ENCODE measurements around the gene BTLA. TPM values are rescaled to one million over a fixed set of nuclear protein-coding genes. Genes with fewer than 3 reads are reported as not detected.
"Not testable (repeated sequence)": the region's sequence is repeated elsewhere in the genome, so short reads cannot be mapped to it uniquely, and the experiment has no call there.

The BTLA gene
- total RNA-seq, 6 experiments from 2014 or later: not detected

- H3K9me3 Mint-ChIP-seq: no peaks in the 10 kb centered on the region; the same call in 1 of the 2 replicates
- no peak for TF ChIP-seq CTCF (IDR thresholded peaks at IDR 0.05)
These were observed 2.8 kb downstream of the BTLA start for GRCh38 chr3:112496366-112497067.

GRCh38 chr3:112494448-112494767 lies 4.9 kb downstream of the BTLA start:
- H3K4me3 Mint-ChIP-seq; H3K9me3 Mint-ChIP-seq; H3K36me3 Mint-ChIP-seq (ENCODE audit: low read depth); DNase-seq; H3K27ac Mint-ChIP-seq; H3K4me1 Mint-ChIP-seq (ENCODE audit: low read depth): not testable (repeated sequence)
- H3K27me3 Mint-ChIP-seq (ENCODE audit: insufficient read depth): peaks cover 12% of the 10 kb centered on the region

More at GRCh38 chr3:112496366-112497067, 2.8 kb downstream of the BTLA start:
- Mint-ChIP-seq H3K36me3 (ENCODE audit: low read depth) (no peaks in the 10 kb centered on the region), H3K4me3 (no peak overlapping the region), H3K4me1 (ENCODE audit: low read depth) (no peaks in the 10 kb centered on the region), H3K27ac (no peak overlapping the region), H3K27me3 (ENCODE audit: insufficient read depth) (peaks cover 12% of the 10 kb centered on the region)
- DNase-seq: no peak

- H3K36me3 Mint-ChIP-seq (ENCODE audit: low read depth): no peaks in the 10 kb centered on the region
- H3K27me3 Mint-ChIP-seq (ENCODE audit: insufficient read depth): peaks cover 12% of the 10 kb centered on the region
- no peak overlapping the region for H3K27ac Mint-ChIP-seq
- DNase-seq: no peak
- H3K4me3 Mint-ChIP-seq: no peak overlapping the region
- no peak for TF ChIP-seq CTCF (IDR thresholded peaks at IDR 0.05)
- no peaks in the 10 kb centered on the region; the same call in 1 of the 2 replicates for H3K9me3 Mint-ChIP-seq
- H3K4me1 Mint-ChIP-seq (ENCODE audit: low read depth): no peaks in the 10 kb centered on the region
These were observed 7.1 kb downstream of the BTLA start for GRCh38 chr3:112492124-112492523.

GRCh38 chr3:112491373-112491772 lies 7.9 kb downstream of the BTLA start:
- no peak overlapping the region for H3K27ac Mint-ChIP-seq
- no peak for TF ChIP-seq CTCF (IDR thresholded peaks at IDR 0.05)

GRCh38 chr3:112489674-112490479 lies 9.4 kb downstream of the BTLA start:
- H3K27ac Mint-ChIP-seq: no peak overlapping the region
- no peaks in the 10 kb centered on the region for H3K36me3 Mint-ChIP-seq (ENCODE audit: low read depth)
- H3K4me3 Mint-ChIP-seq: no peak overlapping the region
- no peaks in the 10 kb centered on the region for H3K4me1 Mint-ChIP-seq (ENCODE audit: low read depth)
- H3K27me3 Mint-ChIP-seq (ENCODE audit: insufficient read depth): peaks cover 6% of the 10 kb centered on the region; the same call in 1 of the 2 replicates
- H3K9me3 Mint-ChIP-seq: no peaks in the 10 kb centered on the region; the same call in 1 of the 2 replicates
- TF ChIP-seq CTCF (IDR thresholded peaks at IDR 0.05): no peak
- no peak for DNase-seq

More at GRCh38 chr3:112491373-112491772, 7.9 kb downstream of the BTLA start:
- H3K4me3 Mint-ChIP-seq: no peak overlapping the region
- DNase-seq: no peak
- no peaks in the 10 kb centered on the region; the same call in 1 of the 2 replicates for H3K9me3 Mint-ChIP-seq
- no peaks in the 10 kb centered on the region for H3K36me3 Mint-ChIP-seq (ENCODE audit: low read depth)
- no peaks in the 10 kb centered on the region for H3K4me1 Mint-ChIP-seq (ENCODE audit: low read depth)
- H3K27me3 Mint-ChIP-seq (ENCODE audit: insufficient read depth): peaks cover 11% of the 10 kb centered on the region

Measured in HFFc6 (cell line).